B cell (primary cell): ENCODE data around the gene SMCO2. TPM values are rescaled to one million over a fixed set of nuclear protein-coding genes. Genes with fewer than 3 reads are reported as not detected.

Experiments
- ATAC-seq: fragments of 200-7000 bp; cut with Tn5 transposase; one replicate; pipeline ENCODE4 v1.10.0; 2021; ENCODE audit warnings: low read depth, mild to moderate bottlenecking, moderate number of reproducible peaks, moderate library complexity
- CTCF ChIA-PET: fragments of 350-600 bp; sonication (Branson Sonifier 250); formaldehyde crosslinking; loops from one replicate; lab custom pipeline; 2021; ENCODE audit warnings: antibody characterized with exemption, inconsistent platforms; lab: Charles Lee
- POLR2A ChIA-PET: fragments of 350-600 bp; sonication (Branson Sonifier 250); formaldehyde crosslinking; loops from one replicate; lab custom pipeline; 2021; ENCODE audit warnings: antibody characterized with exemption; lab: Charles Lee
- DNase-seq: peaks from one replicate; pipeline ENCODE4 v3.0.0; 2013
- H2AFZ ChIP-seq: 2 replicates; pipeline ENCODE4 v1.6.1; 2012; ENCODE audit warnings: mild to moderate bottlenecking, low read depth, low read length; ENCODE audit not compliant: insufficient read depth, poor library complexity, severe bottlenecking
- H3K27ac ChIP-seq, 2 donors: 1 replicate in 1 of 2; 2 replicates in 1 of 2; pipeline ENCODE4 v1.5.1; 2012 to 2013; ENCODE audit warnings: low read length in 2 of 2, mild to moderate bottlenecking in 2 of 2, moderate library complexity in 1 of 2
- H3K27me3 ChIP-seq, 4 experiments: fragments of 200-600 bp in 1 of 4; sonication (generic) in 1 of 4; replicated peaks in 1 of 4; 1 replicate in 2 of 4; 2 replicates in 2 of 4; pipeline versions ENCODE4 v1.6.1 to v1.7.0; 2013 to 2016; ENCODE audit warnings: low read length in 3 of 4, mild to moderate bottlenecking in 2 of 4, mixed read lengths in 1 of 4, moderate library complexity in 1 of 4; ENCODE audit not compliant: insufficient read depth in 4 of 4, control insufficient read depth in 3 of 4; ENCODE audit errors: control extremely low read depth in 1 of 4
- H3K36me3 ChIP-seq, 2 experiments: replicated peaks in 1 of 2; 1 replicate in 1 of 2; 2 replicates in 1 of 2; pipeline versions ENCODE4 v1.6.1 to v1.7.1; 2013; ENCODE audit warnings: low read length in 1 of 2; ENCODE audit not compliant: insufficient read depth in 2 of 2, control insufficient read depth in 1 of 2; ENCODE audit errors: control extremely low read depth in 1 of 2, extremely low read depth in 1 of 2
- H3K4me1 ChIP-seq, 2 donors: fragments of 200-600 bp in 1 of 2; sonication (generic) in 1 of 2; 1 replicate in 1 of 2; 2 replicates in 1 of 2; pipeline versions ENCODE4 v1.5.1 to v1.6.1; 2013 to 2017; ENCODE audit warnings: low read length in 2 of 2; ENCODE audit not compliant: control insufficient read depth in 2 of 2, insufficient read depth in 2 of 2
- H3K4me2 ChIP-seq: replicated peaks from 2 replicates; pipeline ENCODE3; 2012; ENCODE audit warnings: mild to moderate bottlenecking, low read depth, low read length; ENCODE audit not compliant: poor library complexity, severe bottlenecking
- H3K4me3 ChIP-seq, 5 experiments: fragments of 200-600 bp in 1 of 5; sonication (generic) in 1 of 5; 1 replicate in 3 of 5; 2 replicates in 2 of 5; pipeline versions ENCODE4 v1.5.1 to v1.7.0; 2011 to 2016; ENCODE audit warnings: low read length in 4 of 5, mild to moderate bottlenecking in 4 of 5, low read depth in 2 of 5, control low read depth in 1 of 5, moderate library complexity in 1 of 5; ENCODE audit not compliant: insufficient read depth in 1 of 5; ENCODE audit errors: control extremely low read depth in 1 of 5, extremely low read depth in 1 of 5
- H3K79me2 ChIP-seq: fragments of 200-600 bp; sonication (generic); one replicate; pipeline ENCODE4 v1.6.0; 2016; ENCODE audit warnings: low read length; ENCODE audit not compliant: control insufficient read depth, insufficient read depth
- H3K9ac ChIP-seq: fragments of 200-600 bp; sonication (generic); 2 replicates; pipeline ENCODE4 v1.6.1; 2017; ENCODE audit warnings: mild to moderate bottlenecking, low read length, moderate library complexity
- H3K9me3 ChIP-seq, 3 donors: one replicate each; pipeline versions ENCODE4 v1.6.1 to v1.7.1; 2013; ENCODE audit warnings: low read length in 2 of 3; ENCODE audit not compliant: control insufficient read depth in 2 of 3, insufficient read depth in 1 of 3; ENCODE audit errors: control extremely low read depth in 1 of 3
- H4K20me1 ChIP-seq: 2 replicates; pipeline ENCODE4 v1.6.0; 2012; ENCODE audit warnings: mild to moderate bottlenecking, low read length; ENCODE audit not compliant: insufficient read depth, control insufficient read depth, poor library complexity, severe bottlenecking
- H3K27ac Mint-ChIP-seq: one replicate; pipeline ENCODE4 v1.8.0; 2021; ENCODE audit warnings: mixed read lengths
- H3K27me3 Mint-ChIP-seq: one replicate; pipeline ENCODE4 v1.8.0; 2021; ENCODE audit warnings: mixed read lengths
- H3K4me1 Mint-ChIP-seq: one replicate; pipeline ENCODE4 v1.8.0; 2021; ENCODE audit warnings: mixed read lengths
- H3K4me3 Mint-ChIP-seq: one replicate; pipeline ENCODE4 v1.8.0; 2021; ENCODE audit warnings: mixed read lengths
- H3K9me3 Mint-ChIP-seq: one replicate; pipeline ENCODE4 v1.8.0; 2022; ENCODE audit warnings: mixed read lengths; ENCODE audit not compliant: insufficient read depth
- EZH2 ChIP-seq: IDR thresholded peaks from 2 replicates; pipeline ENCODE4 v1.6.1; 2012; ENCODE audit warnings: borderline replicate concordance, low read depth, mild to moderate bottlenecking, moderate library complexity, low read length; ENCODE audit not compliant: insufficient read depth, poor library complexity, severe bottlenecking
- WGBS: methylation state at CpG from one replicate; pipeline ENCODE4 v1.1.5; 2013; ENCODE audit warnings: missing lambda C conversion rate; ENCODE audit not compliant: insufficient coverage; 5-methylcytosine and 5-hydroxymethylcytosine counted together
- intact Hi-C: fragments of 100-400 bp; cut with micrococcal nuclease; formaldehyde crosslinking; loops from one replicate; pipeline ENCODE4 v1.10.0; 2022
- polyA plus RNA-seq: library from polyadenylated mRNA; depleted of rRNA; stranded (reverse); fragments of >200 nt; gene quantifications from 2 replicates; pipeline ENCODE4 v1.2.3, GENCODE V29; 2012
- total RNA-seq, 2 donors: library from RNA; stranded (reverse); fragments of 120-200 nt in 1 of 2; gene quantifications; 1 replicate in 1 of 2; 2 replicates in 1 of 2; pipeline versions ENCODE4 v1.2.3 to v1.2.4, GENCODE V29; 2013 to 2022
- TF ChIP-seq, protein P1 (sequence below): fragments of 200-600 bp; IDR thresholded peaks from one replicate; pipeline ENCODE4 v1.8.0; 2022; ENCODE audit warnings: antibody characterized with exemption, mild to moderate bottlenecking

SMCO2 gene
- total and polyA plus RNA-seq, 2 donors (not counting 1 experiment from before 2014, with no cell fraction given): 0.15 TPM; not detected in 1

DNA sequence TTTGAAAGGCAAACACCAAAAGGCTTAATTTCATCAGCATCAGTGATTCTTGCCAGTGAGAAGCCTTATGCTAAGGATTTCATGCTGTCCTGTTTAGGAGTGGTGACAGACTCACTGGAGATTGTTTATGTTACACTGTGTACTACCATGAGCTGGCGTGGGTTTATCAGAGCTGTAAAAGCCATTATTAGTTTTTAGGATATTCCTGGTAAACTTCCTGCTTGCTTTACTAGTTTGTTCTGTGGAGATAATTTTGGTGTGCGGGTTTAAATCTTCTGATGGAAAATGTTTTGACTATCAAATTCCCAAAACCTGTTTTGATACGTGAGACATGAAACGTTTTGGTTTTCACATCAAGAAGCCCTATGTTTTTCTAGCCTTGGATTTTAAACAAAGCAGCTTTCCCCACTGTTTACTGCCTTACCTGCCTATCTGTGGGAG is 92.7 kb downstream of the SMCO2 start:
- WGBS: 83% methylated on average over 2 of the region's 4 CpGs
- Histone ChIP-seq H3K9me3 (no peaks in the 10 kb centered on the region), H3K4me1 (peaks cover 35 to 37% of the 10 kb centered on the region in 2 donors), H3K27ac (no peak overlapping the region), H3K9ac (no peak overlapping the region), H3K4me3 (no peak overlapping the region), H4K20me1 (no peaks in the 10 kb centered on the region), H3K27me3 (no peaks in the 10 kb centered on the region), H3K4me2 (no peak overlapping the region), H3K36me3 (no peaks in the 10 kb centered on the region), H3K79me2 (peaks cover 51% of the 10 kb centered on the region), H2AFZ (no peak overlapping the region)
- peaks cover 13% of the 10 kb centered on the region for H3K27me3 Mint-ChIP-seq
- H3K27ac Mint-ChIP-seq: no peak overlapping the region
- H3K9me3 Mint-ChIP-seq: no peaks in the 10 kb centered on the region
- no peak overlapping the region for H3K4me3 Mint-ChIP-seq
- ChIA-PET CTCF (interaction anchor here (0.5 to 1.2 kb wide), 3 partner anchors 22 to 673 kb away, joined by 3 read pairs; no protein-coding TSS in a partner anchor), POLR2A (no interaction called here)
- no peak for DNase-seq
- TF ChIP-seq EZH2: no peak
- TF ChIP-seq, protein P1, sequence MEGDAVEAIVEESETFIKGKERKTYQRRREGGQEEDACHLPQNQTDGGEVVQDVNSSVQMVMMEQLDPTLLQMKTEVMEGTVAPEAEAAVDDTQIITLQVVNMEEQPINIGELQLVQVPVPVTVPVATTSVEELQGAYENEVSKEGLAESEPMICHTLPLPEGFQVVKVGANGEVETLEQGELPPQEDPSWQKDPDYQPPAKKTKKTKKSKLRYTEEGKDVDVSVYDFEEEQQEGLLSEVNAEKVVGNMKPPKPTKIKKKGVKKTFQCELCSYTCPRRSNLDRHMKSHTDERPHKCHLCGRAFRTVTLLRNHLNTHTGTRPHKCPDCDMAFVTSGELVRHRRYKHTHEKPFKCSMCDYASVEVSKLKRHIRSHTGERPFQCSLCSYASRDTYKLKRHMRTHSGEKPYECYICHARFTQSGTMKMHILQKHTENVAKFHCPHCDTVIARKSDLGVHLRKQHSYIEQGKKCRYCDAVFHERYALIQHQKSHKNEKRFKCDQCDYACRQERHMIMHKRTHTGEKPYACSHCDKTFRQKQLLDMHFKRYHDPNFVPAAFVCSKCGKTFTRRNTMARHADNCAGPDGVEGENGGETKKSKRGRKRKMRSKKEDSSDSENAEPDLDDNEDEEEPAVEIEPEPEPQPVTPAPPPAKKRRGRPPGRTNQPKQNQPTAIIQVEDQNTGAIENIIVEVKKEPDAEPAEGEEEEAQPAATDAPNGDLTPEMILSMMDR: no peak
- H3K4me1 Mint-ChIP-seq: peaks cover 55% of the 10 kb centered on the region
- intact Hi-C loops: no loop called here
- ATAC-seq: no peak

DNA sequence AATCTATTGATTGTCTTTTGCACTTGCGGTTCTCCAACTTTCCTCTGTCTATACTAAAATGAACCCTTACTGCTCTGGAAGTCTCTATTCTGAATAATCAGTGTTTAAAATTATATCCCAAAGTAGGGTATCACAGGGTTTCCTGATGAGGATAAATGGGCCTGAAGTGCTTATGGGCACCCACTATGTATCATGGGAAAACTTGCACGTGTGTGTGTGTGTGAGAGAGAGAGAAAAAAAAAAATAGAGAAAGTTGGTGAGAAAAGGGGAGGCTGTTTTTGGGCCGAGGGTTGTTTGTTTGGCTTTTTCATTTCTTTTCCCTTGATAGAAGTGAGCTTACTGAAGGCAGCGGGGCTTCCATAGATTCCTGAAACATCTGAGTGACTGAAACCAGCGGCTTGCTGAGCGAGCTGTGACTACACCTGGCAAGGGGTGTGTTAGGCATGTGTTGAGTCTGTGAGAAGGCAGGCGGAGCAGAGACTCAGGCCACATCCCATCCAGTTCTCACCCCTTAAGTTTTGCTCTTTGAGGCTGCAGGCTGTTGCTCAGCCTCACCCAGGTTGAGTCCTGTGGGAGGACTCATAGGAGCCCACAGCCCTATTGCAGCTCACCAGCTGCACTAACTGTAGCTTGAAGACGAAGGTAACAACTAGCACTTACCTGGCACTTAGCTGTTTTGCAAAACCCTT is 94.6 kb downstream of the SMCO2 start:
- H3K27ac ChIP-seq: no peak overlapping the region
- peaks cover 17% of the 10 kb centered on the region in 2 donors for H3K4me1 ChIP-seq
- H3K4me3 Mint-ChIP-seq: no peak overlapping the region
- DNase-seq (no peak), ATAC-seq (no peak)
- H3K9me3 ChIP-seq: no peaks in the 10 kb centered on the region
- intact Hi-C loops: no loop called here
- H3K4me1 Mint-ChIP-seq: peaks cover 37% of the 10 kb centered on the region
- H3K27me3 Mint-ChIP-seq: peaks cover 16% of the 10 kb centered on the region
- H2AFZ ChIP-seq: no peak overlapping the region
- no peaks in the 10 kb centered on the region for H4K20me1 ChIP-seq
- CTCF ChIA-PET: interaction anchor here (0.7 to 1.5 kb wide), 3 partner anchors 17 to 651 kb away, joined by 3 read pairs; partner anchors contain the start of gene PPFIBP1
- H3K27me3 ChIP-seq: no peaks in the 10 kb centered on the region
- H3K9ac ChIP-seq: no peak overlapping the region
- POLR2A ChIA-PET: no interaction called here
- H3K9me3 Mint-ChIP-seq: no peaks in the 10 kb centered on the region
- no peak overlapping the region for H3K4me2 ChIP-seq
- no peak overlapping the region for H3K4me3 ChIP-seq
- H3K79me2 ChIP-seq: peaks cover 63% of the 10 kb centered on the region
- no peaks in the 10 kb centered on the region for H3K36me3 ChIP-seq
- TF ChIP-seq EZH2: no peak
- TF ChIP-seq, protein P1: no peak
- WGBS: 54% methylated on average over 6 of the region's 8 CpGs
- H3K27ac Mint-ChIP-seq: no peak overlapping the region
